OCI-LY7 (cell line): ENCODE data around the gene PCBD1. TPM values are rescaled to one million over a fixed set of nuclear protein-coding genes. Genes with fewer than 3 reads are reported as not detected.

Experiments used
- BruUV-seq: library from RNA; stranded (reverse); fragments of 400-500 nt; replicated peaks from 2 replicates; lab custom pipeline; 2021; lab: Mats Ljungman, UMichigan
- CTCF ChIA-PET: fragments of 300-600 bp; sonication (Branson Sonifier 250); formaldehyde crosslinking; loops from one replicate; lab custom pipeline; 2022; ENCODE audit warnings: antibody characterized with exemption; ENCODE audit not compliant: unreplicated experiment; lab: Charles Lee
- POLR2A ChIA-PET: fragments of 300-600 bp; sonication (Branson Sonifier 250); formaldehyde crosslinking; loops from one replicate; lab custom pipeline; 2022; ENCODE audit warnings: antibody characterized with exemption; lab: Charles Lee
- DNase-seq: peaks from one replicate; pipeline ENCODE4 v3.0.0-alpha.2; 2015; ENCODE audit warnings: low spot score
- H2AFZ ChIP-seq: fragments of 200-600 bp; sonication (generic), shearing (Covaris generic); 2 replicates; pipeline ENCODE4 v1.6.1; 2014; ENCODE audit warnings: mild to moderate bottlenecking, antibody characterized with exemption, low read length, moderate library complexity
- H3K27ac ChIP-seq: fragments of 200-600 bp; sonication (generic); 2 replicates; pipeline ENCODE4 v1.5.1; 2014; ENCODE audit warnings: mixed run types, low read depth, mild to moderate bottlenecking, moderate library complexity, low read length, inconsistent platforms; ENCODE audit not compliant: poor library complexity, severe bottlenecking
- H3K36me3 ChIP-seq: fragments of 200-600 bp; sonication (generic); 2 replicates; pipeline ENCODE4 v1.6.1; 2014; ENCODE audit warnings: mild to moderate bottlenecking, antibody characterized with exemption, low read length, moderate library complexity, mixed read lengths; ENCODE audit not compliant: insufficient read depth
- H3K4me1 ChIP-seq: fragments of 200-600 bp; sonication (generic); 2 replicates; pipeline ENCODE4 v1.5.1; 2014; ENCODE audit warnings: mild to moderate bottlenecking, low read length; ENCODE audit not compliant: insufficient read depth, poor library complexity, severe bottlenecking
- H3K4me2 ChIP-seq: fragments of 200-600 bp; sonication (generic); 2 replicates; pipeline ENCODE4 v1.6.1; 2014; ENCODE audit warnings: mild to moderate bottlenecking, low read length
- H3K4me3 ChIP-seq: fragments of 200-600 bp; sonication (generic); 2 replicates; pipeline ENCODE4 v1.5.1; 2014; ENCODE audit warnings: mild to moderate bottlenecking, low read depth, low read length; ENCODE audit not compliant: poor library complexity, severe bottlenecking
- H3K79me2 ChIP-seq: fragments of 200-600 bp; sonication (generic); 2 replicates; pipeline ENCODE4 v1.6.1; 2016; ENCODE audit warnings: low read depth, mild to moderate bottlenecking, low read length, moderate library complexity, mixed read lengths; ENCODE audit not compliant: insufficient read depth
- H3K9me2 ChIP-seq: fragments of 200-600 bp; sonication (generic); 2 replicates; pipeline ENCODE4 v1.6.1; 2016; ENCODE audit warnings: mild to moderate bottlenecking, low read length, mixed read lengths; ENCODE audit not compliant: insufficient read depth
- H3K9me3 ChIP-seq: fragments of 200-600 bp; sonication (generic); 2 replicates; pipeline ENCODE4 v1.6.1; 2014; ENCODE audit warnings: mild to moderate bottlenecking, mixed run types, low read length, mixed read lengths
- H4K20me1 ChIP-seq: fragments of 200-600 bp; sonication (generic); 2 replicates; pipeline ENCODE4 v1.6.1; 2014; ENCODE audit warnings: mild to moderate bottlenecking, antibody characterized with exemption, low read length, moderate library complexity, mixed read lengths; ENCODE audit not compliant: insufficient read depth
- EZH2phosphoT487 ChIP-seq: fragments of 200-600 bp; sonication (generic); IDR thresholded peaks from 2 replicates; pipeline ENCODE4 v1.6.1; 2018; ENCODE audit warnings: low read depth, borderline replicate concordance, mild to moderate bottlenecking, mixed run types, antibody characterized with exemption, low read length, moderate library complexity, mixed read lengths
- intact Hi-C: fragments of 100-400 bp; cut with micrococcal nuclease; formaldehyde crosslinking; loops from one replicate; pipeline ENCODE4 v1.10.0; 2022; ENCODE audit not compliant: unreplicated experiment
- total RNA-seq, 2 experiments: library from RNA; depleted of rRNA in 1 of 2; stranded (reverse); fragments of >200 nt in 1 of 2; shearing (Covaris generic) in 1 of 2; gene quantifications; 2 replicates each; pipeline ENCODE4 v1.2.3, GENCODE V29; 2014 to 2022
- TF ChIP-seq, protein P1 (sequence below): fragments of 200-600 bp; sonication (generic); conservative IDR thresholded peaks from 2 replicates; pipeline ENCODE4 v1.5.1; 2014; ENCODE audit warnings: mild to moderate bottlenecking, antibody characterized with exemption, low read length, moderate library complexity, mixed read lengths

Gene PCBD1
- total RNA-seq, 2 experiments from 2014 or later: 4.9 to 25.4 TPM

DNA sequence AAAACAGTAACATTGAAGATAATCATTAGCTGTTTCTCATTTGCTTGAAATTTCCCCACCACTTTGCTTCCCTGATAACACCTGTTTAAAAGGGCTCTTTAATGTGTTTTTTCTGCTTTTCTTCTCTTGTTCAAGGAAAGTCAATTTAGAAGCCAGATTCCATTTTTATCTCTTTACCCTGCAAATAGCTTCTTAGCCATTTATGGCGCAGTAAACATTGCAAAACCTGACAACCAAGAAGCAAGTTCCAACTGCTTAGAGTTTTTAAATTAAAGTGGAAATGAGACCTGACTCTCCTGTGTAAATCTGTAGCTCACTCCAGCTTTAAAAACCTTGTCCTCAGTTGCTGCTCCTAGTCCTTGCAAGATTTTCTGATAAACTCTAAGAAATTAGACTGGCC, 42.5 kb downstream of the PCBD1 start:
- CTCF ChIA-PET: no interaction called here

DNA sequence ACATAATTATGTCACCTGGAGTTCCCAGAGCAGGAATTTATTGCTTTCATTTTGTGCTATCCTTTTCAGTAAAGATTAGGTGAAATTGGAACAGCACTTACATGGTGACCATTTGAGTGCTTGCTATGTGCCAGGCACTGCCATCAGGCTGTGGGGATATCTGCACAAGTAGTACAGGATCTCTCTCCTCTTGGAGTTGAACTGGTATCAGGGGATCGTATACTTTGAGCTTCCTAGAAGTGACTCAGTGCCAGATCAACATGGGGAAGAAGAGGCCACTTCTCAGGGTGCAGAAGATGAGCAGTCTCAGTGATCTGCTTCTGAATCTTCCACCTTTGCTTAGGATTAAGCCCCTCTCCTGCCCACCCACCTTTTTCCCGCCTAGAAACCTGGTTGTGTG, 43.1 kb downstream of the PCBD1 start:
- CTCF ChIA-PET: no interaction called here
- H3K4me2 ChIP-seq: no peak overlapping the region
- no peak overlapping the region for H2AFZ ChIP-seq
- H3K9me2 ChIP-seq: no peaks in the 10 kb centered on the region
- intact Hi-C loops: no loop called here
- peaks cover 4% of the 10 kb centered on the region; the same call in 1 of the 2 replicates for H3K36me3 ChIP-seq
- H3K27ac ChIP-seq: no peak overlapping the region
- no peak overlapping the region for H3K4me3 ChIP-seq
- no peak for DNase-seq
- H3K79me2 ChIP-seq: no peaks in the 10 kb centered on the region
- H4K20me1 ChIP-seq: no peaks in the 10 kb centered on the region
- no peak for TF ChIP-seq EZH2phosphoT487
- TF ChIP-seq, protein P1, sequence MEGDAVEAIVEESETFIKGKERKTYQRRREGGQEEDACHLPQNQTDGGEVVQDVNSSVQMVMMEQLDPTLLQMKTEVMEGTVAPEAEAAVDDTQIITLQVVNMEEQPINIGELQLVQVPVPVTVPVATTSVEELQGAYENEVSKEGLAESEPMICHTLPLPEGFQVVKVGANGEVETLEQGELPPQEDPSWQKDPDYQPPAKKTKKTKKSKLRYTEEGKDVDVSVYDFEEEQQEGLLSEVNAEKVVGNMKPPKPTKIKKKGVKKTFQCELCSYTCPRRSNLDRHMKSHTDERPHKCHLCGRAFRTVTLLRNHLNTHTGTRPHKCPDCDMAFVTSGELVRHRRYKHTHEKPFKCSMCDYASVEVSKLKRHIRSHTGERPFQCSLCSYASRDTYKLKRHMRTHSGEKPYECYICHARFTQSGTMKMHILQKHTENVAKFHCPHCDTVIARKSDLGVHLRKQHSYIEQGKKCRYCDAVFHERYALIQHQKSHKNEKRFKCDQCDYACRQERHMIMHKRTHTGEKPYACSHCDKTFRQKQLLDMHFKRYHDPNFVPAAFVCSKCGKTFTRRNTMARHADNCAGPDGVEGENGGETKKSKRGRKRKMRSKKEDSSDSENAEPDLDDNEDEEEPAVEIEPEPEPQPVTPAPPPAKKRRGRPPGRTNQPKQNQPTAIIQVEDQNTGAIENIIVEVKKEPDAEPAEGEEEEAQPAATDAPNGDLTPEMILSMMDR: no peak
- BruUV-seq: no TSS peak
- no peaks in the 10 kb centered on the region for H3K9me3 ChIP-seq
- POLR2A ChIA-PET: interaction anchor here (2.3 kb wide), 1 partner anchor 28 kb away, joined by 9 read pairs; no protein-coding TSS in a partner anchor
- H3K4me1 ChIP-seq: no peaks in the 10 kb centered on the region

More for the DNA sequence above, 42.5 kb downstream of the PCBD1 start:
- TF ChIP-seq EZH2phosphoT487: no peak
- TF ChIP-seq, protein P1: no peak
- Histone ChIP-seq H4K20me1 (no peaks in the 10 kb centered on the region), H3K4me1 (no peaks in the 10 kb centered on the region), H3K36me3 (peaks cover 4% of the 10 kb centered on the region; the same call in 1 of the 2 replicates), H3K4me2 (no peak overlapping the region), H2AFZ (no peak overlapping the region), H3K79me2 (no peaks in the 10 kb centered on the region), H3K9me2 (no peaks in the 10 kb centered on the region), H3K9me3 (no peaks in the 10 kb centered on the region), H3K4me3 (no peak overlapping the region), H3K27ac (no peak overlapping the region)
- DNase-seq: no peak
- POLR2A ChIA-PET: interaction anchor here (2.3 kb wide), 1 partner anchor 28 kb away, joined by 9 read pairs; no protein-coding TSS in a partner anchor
- BruUV-seq: no TSS peak
- intact Hi-C loops: no loop called here

DNA sequence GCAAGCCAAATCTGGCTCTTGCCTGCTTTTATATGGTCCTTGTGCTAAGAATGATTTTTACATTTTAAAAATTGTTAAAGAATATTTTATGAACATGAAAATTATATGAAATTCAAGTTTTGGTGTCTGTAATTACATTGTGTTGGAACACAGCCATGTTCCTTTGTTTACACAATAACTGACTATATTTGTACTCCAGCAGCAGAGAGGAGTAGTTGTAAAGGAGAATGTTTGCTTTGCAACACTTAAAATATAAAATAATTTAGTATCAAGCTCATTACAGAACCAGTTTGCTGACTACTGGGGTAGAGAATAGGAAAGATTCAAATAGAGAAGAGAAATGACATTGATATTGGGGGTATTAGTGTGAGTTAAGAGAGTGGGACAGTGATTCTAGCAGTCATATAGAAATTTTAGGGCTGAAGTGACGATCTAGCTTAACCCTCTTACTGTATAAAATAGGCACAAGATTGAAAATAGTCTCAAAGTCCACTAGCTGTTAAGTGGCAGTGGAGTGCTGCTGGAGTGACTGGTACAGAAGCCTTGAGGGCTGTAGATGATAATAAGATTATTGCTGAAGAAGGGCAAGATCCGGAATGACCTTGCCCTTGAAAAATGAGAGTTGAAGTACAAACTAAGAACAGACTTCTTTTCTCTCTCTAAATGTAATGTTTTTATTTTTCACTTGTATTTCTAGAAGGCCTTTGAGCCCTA, 44.4 kb downstream of the PCBD1 start:
- Histone ChIP-seq H3K9me3 (no peaks in the 10 kb centered on the region), H4K20me1 (no peaks in the 10 kb centered on the region), H3K36me3 (peaks cover 4% of the 10 kb centered on the region; the same call in 1 of the 2 replicates), H3K4me1 (no peaks in the 10 kb centered on the region), H3K9me2 (no peaks in the 10 kb centered on the region), H3K4me2 (no peak overlapping the region), H3K27ac (no peak overlapping the region), H3K4me3 (no peak overlapping the region), H3K79me2 (no peaks in the 10 kb centered on the region), H2AFZ (no peak overlapping the region)
- ChIA-PET CTCF (no interaction called here), POLR2A (no interaction called here)
- intact Hi-C loops: no loop called here
- TF ChIP-seq, protein P1: no peak
- TF ChIP-seq EZH2phosphoT487: no peak
- no TSS peak for BruUV-seq
- no peak for DNase-seq
